SU-DHL-6 (cell line): ENCODE results near the gene FAS.

Experiments
- H2AFZ ChIP-seq: fragments of 200-600 bp; sonication (generic); 2 replicates; pipeline ENCODE4 v1.6.1; 2014; ENCODE audit warnings: low read depth, mild to moderate bottlenecking, moderate library complexity, mixed read lengths, antibody characterized with exemption, low read length; ENCODE audit not compliant: severe bottlenecking
- H3F3A ChIP-seq: fragments of 200-600 bp; shearing (Covaris generic); 2 replicates; pipeline ENCODE4 v1.6.0; 2016; ENCODE audit warnings: antibody characterized with exemption, mild to moderate bottlenecking; ENCODE audit not compliant: insufficient read depth
- H3K27ac ChIP-seq: fragments of 200-600 bp; sonication (generic); 2 replicates; pipeline ENCODE4 v1.5.1; 2016; ENCODE audit warnings: low read depth, mild to moderate bottlenecking, low read length, moderate library complexity, mixed read lengths
- H3K27me3 ChIP-seq: fragments of 200-600 bp; sonication (generic), shearing (Covaris generic); 2 replicates; pipeline ENCODE4 v1.6.0; 2014; ENCODE audit warnings: mild to moderate bottlenecking, low read length
- H3K36me3 ChIP-seq: fragments of 200-600 bp; sonication (generic); 2 replicates; pipeline ENCODE4 v1.6.1; 2014; ENCODE audit warnings: mild to moderate bottlenecking, low read length, mixed read lengths
- H3K4me2 ChIP-seq: fragments of 300-600, 200-600 bp; shearing (Covaris generic), sonication (generic); 2 replicates; pipeline ENCODE4 v1.6.0; 2014; ENCODE audit warnings: low read length, low read depth, mild to moderate bottlenecking; ENCODE audit not compliant: poor library complexity, severe bottlenecking
- H3K4me3 ChIP-seq: fragments of 200-600 bp; sonication (generic); 2 replicates; pipeline ENCODE4 v1.5.1; 2014; ENCODE audit warnings: antibody characterized with exemption, low read length, mild to moderate bottlenecking, mixed read lengths; ENCODE audit not compliant: insufficient read depth, poor library complexity, severe bottlenecking
- H3K79me2 ChIP-seq: fragments of 200-600 bp; sonication (generic); 2 replicates; pipeline ENCODE4 v1.6.1; 2014; ENCODE audit warnings: mild to moderate bottlenecking, low read length, moderate library complexity; ENCODE audit not compliant: insufficient read depth
- H3K9ac ChIP-seq: fragments of 200-600 bp; sonication (generic); 2 replicates; pipeline ENCODE4 v1.7.0; 2014; ENCODE audit warnings: mild to moderate bottlenecking, low read length
- H3K9me2 ChIP-seq: fragments of 200-600 bp; sonication (generic); replicated peaks from 2 replicates; pipeline ENCODE4 v1.6.1; 2014; ENCODE audit warnings: low read length; ENCODE audit not compliant: insufficient read depth
- H3K9me3 ChIP-seq: fragments of 200-600 bp; sonication (generic); 2 replicates; pipeline ENCODE4 v1.6.1; 2014; ENCODE audit warnings: low read length, mixed read lengths; ENCODE audit not compliant: insufficient read depth
- H4K20me1 ChIP-seq: fragments of 200-600 bp; sonication (generic); 2 replicates; pipeline ENCODE4 v1.6.1; 2014; ENCODE audit warnings: low read depth, mild to moderate bottlenecking, antibody characterized with exemption, low read length, moderate library complexity, mixed read lengths
- CTCF ChIP-seq: fragments of 200-600 bp; sonication (generic); IDR thresholded peaks from one replicate; pipeline ENCODE4 v1.5.1; 2017; ENCODE audit warnings: antibody characterized with exemption, mild to moderate bottlenecking, low read length, moderate library complexity; ENCODE audit not compliant: insufficient read depth, poor library complexity, severe bottlenecking
- EZH2phosphoT487 ChIP-seq: fragments of 200-600 bp; sonication (generic), shearing (Covaris generic); conservative IDR thresholded peaks from 2 replicates; pipeline ENCODE4 v1.6.1; 2018; ENCODE audit warnings: mild to moderate bottlenecking, antibody characterized with exemption, low read length, moderate library complexity, mixed read lengths

The FAS gene

GRCh38 chr10:88975377-88975720, 15.2 kb upstream of the FAS start:
- Histone ChIP-seq H3K4me3 (no peak overlapping the region), H3K79me2 (no peaks in the 10 kb centered on the region), H3K27ac (no peak overlapping the region), H3K27me3 (no peaks in the 10 kb centered on the region), H4K20me1 (no peaks in the 10 kb centered on the region), H3K4me2 (no peak overlapping the region), H2AFZ (no peak overlapping the region), H3K36me3 (no peaks in the 10 kb centered on the region), H3F3A (no peaks in the 10 kb centered on the region), H3K9me3 (no peaks in the 10 kb centered on the region), H3K9me2 (no peaks in the 10 kb centered on the region), H3K9ac (no peak overlapping the region)
- TF ChIP-seq EZH2phosphoT487 = no peak
- TF ChIP-seq CTCF = no peak

- TF ChIP-seq CTCF (no peak), EZH2phosphoT487 (no peak)
- Histone ChIP-seq H3K9me2 (no peaks in the 10 kb centered on the region), H3K9me3 (no peaks in the 10 kb centered on the region), H3K4me2 (no peak overlapping the region), H3K9ac (no peak overlapping the region), H3K79me2 (no peaks in the 10 kb centered on the region), H3K4me3 (no peak overlapping the region), H3K27me3 (no peaks in the 10 kb centered on the region), H3K27ac (no peak overlapping the region), H3F3A (no peaks in the 10 kb centered on the region), H4K20me1 (no peaks in the 10 kb centered on the region), H3K36me3 (no peaks in the 10 kb centered on the region), H2AFZ (no peak overlapping the region)
Measured at GRCh38 chr10:88978463-88978862, 12.1 kb upstream of the FAS start.

DNA sequence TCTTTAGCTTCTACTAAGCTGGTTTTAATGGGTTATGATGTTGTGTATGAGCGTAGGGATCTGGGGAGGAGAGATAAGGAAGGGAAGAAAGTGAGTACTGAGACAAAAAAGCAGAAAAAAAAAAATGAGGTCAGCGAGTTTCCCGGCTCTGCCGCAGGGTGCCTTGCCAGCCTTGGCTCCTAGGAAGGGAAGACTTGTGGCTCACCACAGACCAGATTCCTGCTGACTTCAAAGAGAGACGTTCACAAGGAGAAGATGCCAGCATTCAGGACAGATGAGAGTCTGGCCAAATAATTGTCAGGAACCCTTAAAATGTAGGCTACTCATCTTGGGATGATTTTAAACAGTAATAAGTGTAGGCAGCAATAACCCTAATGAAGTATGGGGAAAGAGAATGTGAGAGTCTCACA, 11.4 kb upstream of the FAS start:
- no peak for TF ChIP-seq EZH2phosphoT487
- TF ChIP-seq CTCF = no peak
- Histone ChIP-seq H3K27ac (no peak overlapping the region), H4K20me1 (no peaks in the 10 kb centered on the region)

DNA sequence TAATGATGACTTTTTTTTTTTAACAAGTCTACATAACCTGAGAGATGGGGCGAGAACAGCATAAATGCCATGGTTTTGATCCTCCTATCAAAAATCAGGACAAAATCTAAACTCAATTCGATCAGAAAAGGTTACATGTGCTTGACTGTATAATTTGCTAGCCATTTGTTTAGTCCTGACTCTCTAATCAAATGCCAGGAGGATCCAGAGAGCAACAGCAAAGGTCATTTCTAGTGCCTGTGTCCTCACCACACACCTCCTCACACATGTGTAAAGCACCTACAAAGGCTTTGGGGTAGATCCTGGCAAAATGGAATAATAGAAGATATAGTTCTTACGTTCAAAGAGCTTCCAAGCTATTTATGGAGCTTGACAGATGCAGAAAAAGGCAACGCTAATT, 11.0 kb upstream of the FAS start:
- no peaks in the 10 kb centered on the region for H3K9me2 ChIP-seq
- no peak overlapping the region for H3K4me3 ChIP-seq
- no peaks in the 10 kb centered on the region for H3K79me2 ChIP-seq
- H3K27me3 ChIP-seq = no peaks in the 10 kb centered on the region
- no peak overlapping the region for H3K4me2 ChIP-seq
- H2AFZ ChIP-seq = no peak overlapping the region
- no peak overlapping the region for H3K27ac ChIP-seq
- TF ChIP-seq EZH2phosphoT487 (no peak), CTCF (no peak)
- H3K36me3 ChIP-seq = no peaks in the 10 kb centered on the region
- H3K9ac ChIP-seq = no peak overlapping the region
- no peaks in the 10 kb centered on the region for H3K9me3 ChIP-seq
- H3F3A ChIP-seq = no peaks in the 10 kb centered on the region
- no peaks in the 10 kb centered on the region for H4K20me1 ChIP-seq

More for the DNA sequence above, 11.4 kb upstream of the FAS start:
- Histone ChIP-seq H3K9me2 (no peaks in the 10 kb centered on the region), H2AFZ (no peak overlapping the region), H3K4me3 (no peak overlapping the region), H3K4me2 (no peak overlapping the region), H3K79me2 (no peaks in the 10 kb centered on the region), H3K36me3 (no peaks in the 10 kb centered on the region), H3K9me3 (no peaks in the 10 kb centered on the region), H3F3A (no peaks in the 10 kb centered on the region), H3K27me3 (no peaks in the 10 kb centered on the region), H3K9ac (no peak overlapping the region)
